Measurements from ENCODE around the gene KCNQ5.

KCNQ5 gene

GRCh38 chr6:72922401-72922800 lies 300.5 kb downstream of the KCNQ5 start:
- Histone ChIP-seq H3K4me3 (ENCODE audit: low read length in 2 of 2) (no peak overlapping the region), H3K14ac (ENCODE audit: low read length) (no peak overlapping the region), H2AFZ (ENCODE audit: low read length) (no peak overlapping the region), H3K18ac (ENCODE audit: low read length) (no peak overlapping the region), H2BK12ac (ENCODE audit: low read length) (no peak overlapping the region), H2BK15ac (ENCODE audit: low read length) (no peak overlapping the region), H3K4ac (ENCODE audit: low read length) (no peak overlapping the region), H3K4me2 (ENCODE audit: insufficient read depth, low read length, poor library complexity, severe bottlenecking) (no peak overlapping the region), H3K9me3 (replicated peaks in 1 of 2; ENCODE audit: control insufficient read depth in 2 of 2, insufficient read depth in 1 of 2, low read depth in 1 of 2, low read length in 2 of 2) (peaks cover 0 to 2% of the 10 kb centered on the region in 2 donors), H3K23ac (ENCODE audit: low read depth, low read length, poor library complexity) (no peak overlapping the region), H3K27me3 (ENCODE audit: control insufficient read depth in 3 of 3, insufficient read depth in 3 of 3, low read depth in 1 of 3, low read length in 3 of 3) (no peaks in the 10 kb centered on the region), H3K79me1 (ENCODE audit: low read depth, low read length) (no peaks in the 10 kb centered on the region), H3K9ac (ENCODE audit: low read depth, low read length, poor library complexity) (no peak overlapping the region), H3K27ac (replicated peaks; ENCODE audit: low read length) (no peak overlapping the region), H2BK120ac (ENCODE audit: low read depth, low read length) (no peak overlapping the region), H3K4me1 (ENCODE audit: control insufficient read depth in 2 of 2, insufficient read depth in 1 of 2, low read depth in 1 of 2, low read length in 2 of 2) (peaks cover 0 to 2% of the 10 kb centered on the region in 2 donors), H3K36me3 (replicated peaks in 1 of 2; ENCODE audit: control insufficient read depth in 2 of 2, insufficient read depth in 2 of 2, low read length in 2 of 2) (no peaks in the 10 kb centered on the region), H4K91ac (ENCODE audit: low read depth, low read length, poor library complexity) (no peak overlapping the region), H2BK5ac (ENCODE audit: low read length) (no peak overlapping the region), H4K8ac (ENCODE audit: low read depth, low read length) (no peak overlapping the region), H2AK5ac (ENCODE audit: low read depth, low read length) (no peak overlapping the region)
- DNase-seq (ENCODE audit: low spot score): no peak
- no CpG with 5 or more reads among the region's 1 CpG for WGBS, 2 donors (ENCODE audit: extremely low coverage in 2 of 2, insufficient read length in 2 of 2, insufficient replicate concordance in 1 of 2)

GRCh38 chr6:72925136-72925535 lies 303.3 kb downstream of the KCNQ5 start:
- Histone ChIP-seq H3K4ac (ENCODE audit: low read length) (no peak overlapping the region), H3K9me3 (replicated peaks in 1 of 2; ENCODE audit: control insufficient read depth in 2 of 2, insufficient read depth in 1 of 2, low read depth in 1 of 2, low read length in 2 of 2) (peaks cover 0 to 2% of the 10 kb centered on the region in 2 donors), H3K4me2 (ENCODE audit: insufficient read depth, low read length, poor library complexity, severe bottlenecking) (no peak overlapping the region), H4K91ac (ENCODE audit: low read depth, low read length, poor library complexity) (no peak overlapping the region), H2AFZ (ENCODE audit: low read length) (no peak overlapping the region), H3K4me3 (ENCODE audit: low read length in 2 of 2) (no peak overlapping the region), H3K27me3 (ENCODE audit: control insufficient read depth in 3 of 3, insufficient read depth in 3 of 3, low read depth in 1 of 3, low read length in 3 of 3) (no peaks in the 10 kb centered on the region), H3K27ac (replicated peaks; ENCODE audit: low read length) (no peak overlapping the region), H3K14ac (ENCODE audit: low read length) (no peak overlapping the region), H2BK12ac (ENCODE audit: low read length) (no peak overlapping the region), H3K9ac (ENCODE audit: low read depth, low read length, poor library complexity) (no peak overlapping the region), H4K8ac (ENCODE audit: low read depth, low read length) (no peak overlapping the region), H2BK15ac (ENCODE audit: low read length) (no peak overlapping the region), H2BK5ac (ENCODE audit: low read length) (no peak overlapping the region), H3K23ac (ENCODE audit: low read depth, low read length, poor library complexity) (no peak overlapping the region), H3K36me3 (replicated peaks in 1 of 2; ENCODE audit: control insufficient read depth in 2 of 2, insufficient read depth in 2 of 2, low read length in 2 of 2) (no peaks in the 10 kb centered on the region), H3K4me1 (ENCODE audit: control insufficient read depth in 2 of 2, insufficient read depth in 1 of 2, low read depth in 1 of 2, low read length in 2 of 2) (peaks cover 0 to 2% of the 10 kb centered on the region in 2 donors), H2AK5ac (ENCODE audit: low read depth, low read length) (no peak overlapping the region), H2BK120ac (ENCODE audit: low read depth, low read length) (no peak overlapping the region), H3K18ac (ENCODE audit: low read length) (no peak overlapping the region), H3K79me1 (ENCODE audit: low read depth, low read length) (no peaks in the 10 kb centered on the region)
- no peak for DNase-seq (ENCODE audit: low spot score)

GRCh38 chr6:72930556-72931132 lies 308.8 kb downstream of the KCNQ5 start:
- H3K4me2 ChIP-seq (ENCODE audit: insufficient read depth, low read length, poor library complexity, severe bottlenecking): no peak overlapping the region
- peaks cover 0 to 4% of the 10 kb centered on the region in 2 donors for H3K4me1 ChIP-seq (ENCODE audit: control insufficient read depth in 2 of 2, insufficient read depth in 1 of 2, low read depth in 1 of 2, low read length in 2 of 2)
- H3K18ac ChIP-seq (ENCODE audit: low read length): no peak overlapping the region
- no peak overlapping the region for H3K23ac ChIP-seq (ENCODE audit: low read depth, low read length, poor library complexity)
- no peaks in the 10 kb centered on the region for H3K27me3 ChIP-seq (ENCODE audit: control insufficient read depth in 3 of 3, insufficient read depth in 3 of 3, low read depth in 1 of 3, low read length in 3 of 3)
- no peak overlapping the region for H4K8ac ChIP-seq (ENCODE audit: low read depth, low read length)
- H3K27ac ChIP-seq (replicated peaks; ENCODE audit: low read length): no peak overlapping the region
- no peaks in the 10 kb centered on the region for H3K79me1 ChIP-seq (ENCODE audit: low read depth, low read length)
- no peak overlapping the region for H3K4me3 ChIP-seq (ENCODE audit: low read length in 2 of 2)
- H3K9me3 ChIP-seq (replicated peaks in 1 of 2; ENCODE audit: control insufficient read depth in 2 of 2, insufficient read depth in 1 of 2, low read depth in 1 of 2, low read length in 2 of 2): no peaks in the 10 kb centered on the region
- H2BK12ac ChIP-seq (ENCODE audit: low read length): no peak overlapping the region
- no peak overlapping the region for H2BK15ac ChIP-seq (ENCODE audit: low read length)
- H3K14ac ChIP-seq (ENCODE audit: low read length): no peak overlapping the region
- WGBS, 2 donors (ENCODE audit: extremely low coverage in 2 of 2, insufficient read length in 2 of 2, insufficient replicate concordance in 1 of 2): no CpG with 5 or more reads among the region's 5 CpGs
- no peaks in the 10 kb centered on the region for H3K36me3 ChIP-seq (replicated peaks in 1 of 2; ENCODE audit: control insufficient read depth in 2 of 2, insufficient read depth in 2 of 2, low read length in 2 of 2)
- no peak overlapping the region for H2AFZ ChIP-seq (ENCODE audit: low read length)
- no peak overlapping the region for H2BK120ac ChIP-seq (ENCODE audit: low read depth, low read length)
- no peak overlapping the region for H3K9ac ChIP-seq (ENCODE audit: low read depth, low read length, poor library complexity)
- no peak overlapping the region for H3K4ac ChIP-seq (ENCODE audit: low read length)
- H2AK5ac ChIP-seq (ENCODE audit: low read depth, low read length): no peak overlapping the region
- no peak overlapping the region for H4K91ac ChIP-seq (ENCODE audit: low read depth, low read length, poor library complexity)
- no peak overlapping the region for H2BK5ac ChIP-seq (ENCODE audit: low read length)
- DNase-seq (ENCODE audit: low spot score): no peak

GRCh38 chr6:72931325-72931887 lies 309.5 kb downstream of the KCNQ5 start:
- H3K18ac ChIP-seq (ENCODE audit: low read length): no peak overlapping the region
- no peak overlapping the region for H3K23ac ChIP-seq (ENCODE audit: low read depth, low read length, poor library complexity)
- no peak overlapping the region for H3K27ac ChIP-seq (replicated peaks; ENCODE audit: low read length)
- H2AK5ac ChIP-seq (ENCODE audit: low read depth, low read length): no peak overlapping the region
- no peak overlapping the region for H3K9ac ChIP-seq (ENCODE audit: low read depth, low read length, poor library complexity)
- H3K4me1 ChIP-seq (ENCODE audit: control insufficient read depth in 2 of 2, insufficient read depth in 1 of 2, low read depth in 1 of 2, low read length in 2 of 2): peaks cover 0 to 4% of the 10 kb centered on the region in 2 donors
- no peak overlapping the region for H3K4me2 ChIP-seq (ENCODE audit: insufficient read depth, low read length, poor library complexity, severe bottlenecking)
- no peaks in the 10 kb centered on the region for H3K79me1 ChIP-seq (ENCODE audit: low read depth, low read length)
- no CpG with 5 or more reads among the region's 4 CpGs for WGBS, 2 donors (ENCODE audit: extremely low coverage in 2 of 2, insufficient read length in 2 of 2, insufficient replicate concordance in 1 of 2)
- no peak overlapping the region for H3K14ac ChIP-seq (ENCODE audit: low read length)
- H3K4me3 ChIP-seq (ENCODE audit: low read length in 2 of 2): no peak overlapping the region
- no peak overlapping the region for H2BK12ac ChIP-seq (ENCODE audit: low read length)
- no peaks in the 10 kb centered on the region for H3K27me3 ChIP-seq (ENCODE audit: control insufficient read depth in 3 of 3, insufficient read depth in 3 of 3, low read depth in 1 of 3, low read length in 3 of 3)
- no peaks in the 10 kb centered on the region for H3K36me3 ChIP-seq (replicated peaks in 1 of 2; ENCODE audit: control insufficient read depth in 2 of 2, insufficient read depth in 2 of 2, low read length in 2 of 2)
- H4K8ac ChIP-seq (ENCODE audit: low read depth, low read length): no peak overlapping the region
- DNase-seq (ENCODE audit: low spot score): no peak
- no peak overlapping the region for H2AFZ ChIP-seq (ENCODE audit: low read length)
- no peak overlapping the region for H2BK15ac ChIP-seq (ENCODE audit: low read length)
- H3K9me3 ChIP-seq (replicated peaks in 1 of 2; ENCODE audit: control insufficient read depth in 2 of 2, insufficient read depth in 1 of 2, low read depth in 1 of 2, low read length in 2 of 2): no peaks in the 10 kb centered on the region
- no peak overlapping the region for H2BK5ac ChIP-seq (ENCODE audit: low read length)
- no peak overlapping the region for H3K4ac ChIP-seq (ENCODE audit: low read length)
- no peak overlapping the region for H4K91ac ChIP-seq (ENCODE audit: low read depth, low read length, poor library complexity)
- no peak overlapping the region for H2BK120ac ChIP-seq (ENCODE audit: low read depth, low read length)
